Loucy (cell line): Measurements from ENCODE around the gene PAFAH1B2.

Experiments used
- H2AFZ ChIP-seq: fragments of 200-600 bp; sonication (generic); 2 replicates; pipeline ENCODE4 v1.6.0; 2016; ENCODE audit warnings: antibody characterized with exemption, mild to moderate bottlenecking, low read length, moderate library complexity
- H3F3A ChIP-seq: fragments of 200-600 bp; 2 replicates; pipeline ENCODE4 v1.6.0; 2016; ENCODE audit warnings: antibody characterized with exemption, low read depth, mild to moderate bottlenecking
- H3K27me3 ChIP-seq: fragments of 200-600 bp; sonication (generic); 2 replicates; pipeline ENCODE4 v1.6.1; 2014; ENCODE audit warnings: low read length, mild to moderate bottlenecking; ENCODE audit not compliant: insufficient read depth, poor library complexity, severe bottlenecking
- H3K36me3 ChIP-seq: fragments of 200-600 bp; sonication (generic); 2 replicates; pipeline ENCODE4 v1.6.1; 2016; ENCODE audit warnings: low read length; ENCODE audit not compliant: insufficient read depth
- H3K4me1 ChIP-seq: fragments of 200-600 bp; sonication (generic); 2 replicates; pipeline ENCODE4 v1.5.1; 2014; ENCODE audit warnings: low read length, mild to moderate bottlenecking; ENCODE audit not compliant: insufficient read depth, poor library complexity, severe bottlenecking
- H3K4me2 ChIP-seq: fragments of 200-600 bp; sonication (generic); 2 replicates; pipeline ENCODE4 v1.6.0; 2014; ENCODE audit warnings: antibody characterized with exemption, low read length, low read depth, mild to moderate bottlenecking; ENCODE audit not compliant: poor library complexity, severe bottlenecking
- H3K4me3 ChIP-seq: fragments of 200-600 bp; sonication (generic); 2 replicates; pipeline ENCODE4 v1.5.1; 2014; ENCODE audit warnings: low read length, mild to moderate bottlenecking, mixed read lengths; ENCODE audit not compliant: poor library complexity, severe bottlenecking
- H3K79me2 ChIP-seq: fragments of 200-600 bp; sonication (generic); 2 replicates; pipeline ENCODE4 v1.6.1; 2014; ENCODE audit warnings: low read length; ENCODE audit not compliant: insufficient read depth
- H3K9ac ChIP-seq: fragments of 200-600 bp; sonication (generic); 2 replicates; pipeline ENCODE4 v1.6.0; 2014; ENCODE audit warnings: mild to moderate bottlenecking, low read depth, low read length, moderate library complexity; ENCODE audit not compliant: poor library complexity, severe bottlenecking
- H3K9me2 ChIP-seq: fragments of 200-600 bp; sonication (generic); replicated peaks from 2 replicates; pipeline ENCODE4 v1.6.1; 2016; ENCODE audit warnings: low read depth, low read length, mixed read lengths
- H3K9me3 ChIP-seq: fragments of 200-600 bp; sonication (generic); 2 replicates; pipeline ENCODE4 v1.6.1; 2014; ENCODE audit warnings: mild to moderate bottlenecking, antibody characterized with exemption, low read length, low read depth; ENCODE audit not compliant: insufficient read depth
- H4K20me1 ChIP-seq: fragments of 200-600 bp; sonication (generic); 2 replicates; pipeline ENCODE4 v1.6.0; 2014; ENCODE audit warnings: antibody characterized with exemption, low read length, mild to moderate bottlenecking; ENCODE audit not compliant: insufficient read depth, poor library complexity, severe bottlenecking
- CTCF ChIP-seq: fragments of 200-600 bp; sonication (generic); conservative IDR thresholded peaks from 2 replicates; pipeline ENCODE4 v1.5.1; 2014; ENCODE audit warnings: mild to moderate bottlenecking, antibody characterized with exemption, low read length
- EZH2phosphoT487 ChIP-seq: fragments of 200-600 bp; IDR thresholded peaks from 2 replicates; pipeline ENCODE4 v1.6.1; 2018; ENCODE audit warnings: antibody characterized with exemption, mild to moderate bottlenecking, moderate library complexity, borderline replicate concordance

PAFAH1B2 gene

GRCh38 chr11:117171007-117171403 lies 26.9 kb downstream of the PAFAH1B2 start:
- Histone ChIP-seq H3K36me3 (peaks cover 60% of the 10 kb centered on the region), H3K4me1 (no peaks in the 10 kb centered on the region), H3K9me3 (no peaks in the 10 kb centered on the region)

DNA sequence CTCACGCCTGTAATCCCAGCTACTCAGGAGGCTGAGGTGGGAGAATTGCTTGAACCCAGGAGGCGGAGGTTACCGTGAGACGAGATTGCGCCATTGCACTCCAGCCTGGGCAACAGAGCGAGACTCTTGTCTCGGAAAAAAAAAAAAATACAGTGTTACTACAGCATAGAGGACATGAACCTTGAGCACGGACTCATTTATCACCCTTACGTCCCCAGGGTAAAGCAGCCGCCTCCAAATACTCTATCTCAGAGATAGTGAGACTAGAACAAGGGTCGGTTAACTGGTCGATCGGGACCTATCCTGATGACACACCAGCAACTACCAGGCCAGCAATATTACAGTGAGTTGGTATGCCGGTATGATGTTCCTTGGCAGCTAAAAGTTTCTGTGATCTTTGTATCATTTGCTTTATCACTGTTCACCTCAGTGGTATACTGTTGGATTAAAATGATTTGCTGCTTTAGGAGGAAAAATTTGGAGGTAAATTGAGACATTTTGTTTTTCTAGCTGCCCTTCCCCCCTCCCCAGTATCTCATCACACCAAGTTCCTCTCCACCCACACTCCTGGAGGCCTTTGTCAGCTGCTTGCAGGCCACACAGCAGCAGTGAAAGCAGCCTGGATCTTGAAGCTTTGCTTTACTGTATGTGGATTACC lies 27.4 kb downstream of the PAFAH1B2 start:
- Histone ChIP-seq H3K27me3 (no peaks in the 10 kb centered on the region), H3K9me2 (no peaks in the 10 kb centered on the region), H4K20me1 (peaks cover 9% of the 10 kb centered on the region), H3K4me3 (no peak overlapping the region), H3K9ac (no peak overlapping the region), H3K79me2 (0 out of 2 replicates have a peak, but pooled peaks cover 4% of the 10 kb centered on the region), H3K4me2 (no peak overlapping the region), H2AFZ (no peak overlapping the region), H3K4me1 (no peaks in the 10 kb centered on the region), H3K9me3 (no peaks in the 10 kb centered on the region), H3K36me3 (peaks cover 55% of the 10 kb centered on the region), H3F3A (peaks cover 3% of the 10 kb centered on the region; the same call in 1 of the 2 replicates)
- TF ChIP-seq CTCF (no peak), EZH2phosphoT487 (no peak)

More at GRCh38 chr11:117171007-117171403, 26.9 kb downstream of the PAFAH1B2 start:
- no peaks in the 10 kb centered on the region for H3K9me2 ChIP-seq
- TF ChIP-seq CTCF (no peak), EZH2phosphoT487 (no peak)
- H3K27me3 ChIP-seq: no peaks in the 10 kb centered on the region
- H4K20me1 ChIP-seq: peaks cover 12% of the 10 kb centered on the region
- no peak overlapping the region for H3K4me2 ChIP-seq
- no peak overlapping the region for H3K4me3 ChIP-seq
- H3F3A ChIP-seq: peaks cover 3% of the 10 kb centered on the region; the same call in 1 of the 2 replicates
- H2AFZ ChIP-seq: no peak overlapping the region
- no peak overlapping the region for H3K9ac ChIP-seq
- H3K79me2 ChIP-seq: peaks cover 9% of the 10 kb centered on the region; the same call in 1 of the 2 replicates

GRCh38 chr11:117172724-117173421 lies 28.8 kb downstream of the PAFAH1B2 start:
- no peak overlapping the region for H2AFZ ChIP-seq
- peaks cover 3% of the 10 kb centered on the region; the same call in 1 of the 2 replicates for H3F3A ChIP-seq
- H3K4me3 ChIP-seq: no peak overlapping the region
- no peaks in the 10 kb centered on the region for H3K27me3 ChIP-seq
- H3K36me3 ChIP-seq: peaks cover 42% of the 10 kb centered on the region
- H3K4me2 ChIP-seq: no peak overlapping the region
- H3K9me2 ChIP-seq: no peaks in the 10 kb centered on the region
- no peaks in the 10 kb centered on the region for H3K79me2 ChIP-seq
- H3K9me3 ChIP-seq: no peaks in the 10 kb centered on the region
- H3K4me1 ChIP-seq: peaks cover 1% of the 10 kb centered on the region
- TF ChIP-seq CTCF: no peak
- TF ChIP-seq EZH2phosphoT487: no peak
- H4K20me1 ChIP-seq: peaks cover 4% of the 10 kb centered on the region
- H3K9ac ChIP-seq: no peak overlapping the region
